Activated CD8-positive, alpha-beta memory T cell treated with anti-CD3 and anti-CD28 coated beads for 36 hours (primary cell): ENCODE measurements around the gene OR4M1. TPM values are rescaled to one million over a fixed set of nuclear protein-coding genes. Genes with fewer than 3 reads are reported as not detected.
"Not testable (repeated sequence)": the region's sequence is repeated elsewhere in the genome, so short reads cannot be mapped to it uniquely, and the experiment has no call there.

ENCODE experiments used
- CTCF ChIA-PET: fragments of 350-600 bp; sonication (Branson Sonifier 250); formaldehyde crosslinking; loops from one replicate; lab custom pipeline; 2021; ENCODE audit warnings: antibody characterized with exemption; lab: Charles Lee
- POLR2A ChIA-PET: fragments of 350-600 bp; sonication (Branson Sonifier 250); formaldehyde crosslinking; loops from one replicate; lab custom pipeline; 2021; ENCODE audit warnings: antibody characterized with exemption; lab: Charles Lee
- total RNA-seq, 2 experiments: library from RNA; stranded (reverse); gene quantifications; one replicate each; pipeline ENCODE4 v1.2.3, GENCODE V29; 2021

OR4M1 gene
- total RNA-seq, 2 experiments from 2014 or later = not detected

DNA sequence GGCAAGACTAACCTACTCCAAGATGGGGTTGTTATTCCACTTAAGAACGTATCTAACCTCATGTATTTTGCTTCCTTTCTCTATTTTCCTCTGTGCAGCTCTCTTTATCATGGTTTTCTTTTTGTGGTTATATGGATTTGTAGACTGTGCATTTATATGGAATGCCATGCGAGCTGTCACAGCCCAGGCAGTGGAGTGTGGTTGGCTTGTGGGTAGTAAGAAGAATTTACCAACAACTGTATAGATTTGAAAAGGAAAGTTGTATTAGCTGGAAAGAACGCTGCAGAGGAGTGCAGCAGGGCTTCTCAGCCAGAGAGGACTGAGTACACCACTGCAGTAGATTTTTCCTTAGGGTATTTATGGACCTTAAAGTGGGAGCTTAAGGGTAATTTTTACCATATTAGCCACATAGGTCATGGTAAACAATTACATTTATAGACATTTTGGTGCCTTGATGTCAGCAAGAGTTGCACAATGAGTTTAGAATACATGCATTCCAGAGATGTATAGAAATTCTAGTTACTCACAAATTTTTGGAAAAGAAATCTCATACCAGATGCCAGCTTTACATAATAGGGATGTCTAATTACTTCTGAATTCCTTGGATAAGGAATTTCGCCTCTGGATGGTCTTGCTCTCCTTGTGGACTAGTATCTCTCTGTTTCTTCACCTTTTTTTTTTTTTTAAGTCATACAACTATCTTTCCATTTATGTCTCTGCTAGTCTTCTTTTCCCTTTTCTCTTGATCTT, 40.0 kb downstream of the OR4M1 start:
- CTCF ChIA-PET, POLR2A ChIA-PET: not testable (repeated sequence)

DNA sequence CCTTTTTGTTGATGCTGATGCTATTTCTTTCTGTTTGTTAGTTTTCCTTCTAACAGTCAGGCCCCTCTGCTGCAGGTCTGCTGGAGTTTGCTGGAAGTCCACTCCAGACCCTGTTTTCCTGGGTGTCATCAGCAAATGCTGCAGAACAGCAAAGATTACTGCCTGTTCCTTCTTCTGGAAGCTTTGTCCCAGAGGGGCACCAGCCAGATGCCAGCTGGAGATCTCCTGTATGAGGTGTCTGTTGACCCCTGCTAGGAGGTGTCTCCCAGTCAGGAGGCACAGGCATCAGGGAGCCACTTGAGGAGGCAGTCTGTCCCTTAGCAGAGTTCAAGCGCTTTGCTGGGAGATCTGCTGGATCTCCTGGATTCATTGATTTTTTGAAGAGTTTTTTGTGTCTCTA, 46.6 kb downstream of the OR4M1 start:
- POLR2A ChIA-PET, CTCF ChIA-PET: not testable (repeated sequence)

DNA sequence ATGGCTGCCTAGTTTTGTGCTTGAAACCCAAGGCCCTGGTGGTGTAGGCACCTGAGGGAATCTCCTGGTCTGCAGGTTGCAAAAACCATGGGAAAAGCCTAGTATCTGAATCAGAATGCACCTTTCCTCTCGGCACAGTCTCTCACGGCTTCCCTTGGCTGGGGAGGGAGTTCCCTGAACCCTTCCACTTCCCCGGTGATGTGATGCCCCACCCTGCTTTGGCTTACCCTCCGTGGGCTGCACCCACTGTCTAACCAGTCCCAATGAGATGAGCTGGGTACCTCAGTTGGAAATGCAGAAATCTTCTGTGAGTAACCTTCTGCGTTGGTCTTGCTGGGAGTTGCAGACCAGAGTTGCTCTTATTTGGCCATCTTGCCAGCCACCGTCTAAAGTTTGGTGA, 47.7 kb downstream of the OR4M1 start:
- POLR2A ChIA-PET = not testable (repeated sequence)

DNA sequence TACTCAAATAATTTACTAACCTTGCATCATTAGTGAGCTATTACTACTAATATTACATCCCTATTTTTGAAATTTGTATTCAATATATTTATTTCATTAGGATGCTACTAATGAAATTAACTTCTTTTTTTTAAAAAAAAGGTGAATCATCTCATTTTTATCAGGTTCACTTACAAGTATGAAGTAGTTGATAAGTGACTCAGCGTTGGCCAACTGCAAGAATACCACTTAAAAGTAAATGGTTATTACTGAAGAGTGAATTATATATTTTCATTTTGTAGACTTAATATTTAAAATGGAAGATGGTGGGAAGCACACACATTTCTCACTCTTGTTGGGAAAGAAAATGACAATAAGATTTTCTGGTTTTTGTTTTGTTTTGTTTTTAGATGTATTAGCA, 49.9 kb downstream of the OR4M1 start:
- ChIA-PET CTCF (no interaction called here), POLR2A (no interaction called here)

More for the DNA sequence above, 47.7 kb downstream of the OR4M1 start:
- CTCF ChIA-PET = not testable (repeated sequence)

DNA sequence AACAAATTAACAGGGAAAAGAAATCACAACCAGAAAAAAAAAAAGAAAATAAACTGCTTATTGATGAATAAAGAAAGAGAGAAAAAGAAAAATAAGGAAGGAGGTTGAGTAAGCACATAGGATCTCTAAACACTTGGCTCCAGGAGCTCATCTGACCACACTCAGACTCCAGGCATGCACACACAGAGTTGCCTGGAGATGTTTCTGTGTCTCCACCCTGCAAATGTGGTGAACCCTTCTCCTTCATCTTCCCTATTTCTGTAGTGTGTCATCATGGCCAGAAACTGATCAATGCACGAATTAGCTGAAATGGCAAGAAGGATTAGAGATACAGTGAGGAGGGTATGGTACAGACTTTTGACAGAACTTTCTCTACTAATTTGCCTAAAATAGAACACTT, 50.5 kb downstream of the OR4M1 start:
- ChIA-PET POLR2A (no interaction called here), CTCF (no interaction called here)

DNA sequence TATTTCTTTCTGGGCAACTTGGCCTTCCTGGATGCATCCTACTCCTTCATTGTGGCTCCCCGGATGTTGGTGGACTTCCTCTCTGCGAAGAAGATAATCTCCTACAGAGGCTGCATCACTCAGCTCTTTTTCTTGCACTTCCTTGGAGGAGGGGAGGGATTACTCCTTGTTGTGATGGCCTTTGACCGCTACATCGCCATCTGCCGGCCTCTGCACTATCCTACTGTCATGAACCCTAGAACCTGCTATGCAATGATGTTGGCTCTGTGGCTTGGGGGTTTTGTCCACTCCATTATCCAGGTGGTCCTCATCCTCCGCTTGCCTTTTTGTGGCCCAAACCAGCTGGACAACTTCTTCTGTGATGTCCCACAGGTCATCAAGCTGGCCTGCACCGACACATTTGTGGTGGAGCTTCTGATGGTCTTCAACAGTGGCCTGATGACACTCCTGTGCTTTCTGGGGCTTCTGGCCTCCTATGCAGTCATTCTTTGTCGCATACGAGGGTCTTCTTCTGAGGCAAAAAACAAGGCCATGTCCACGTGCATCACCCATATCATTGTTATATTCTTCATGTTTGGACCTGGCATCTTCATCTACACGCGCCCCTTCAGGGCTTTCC, 54.4 kb downstream of the OR4M1 start:
- CTCF ChIA-PET = interaction anchor here (0.6 kb wide), 1 partner anchor 13 kb away, joined by 5 read pairs; no protein-coding TSS in a partner anchor
- POLR2A ChIA-PET = not testable (repeated sequence)

DNA sequence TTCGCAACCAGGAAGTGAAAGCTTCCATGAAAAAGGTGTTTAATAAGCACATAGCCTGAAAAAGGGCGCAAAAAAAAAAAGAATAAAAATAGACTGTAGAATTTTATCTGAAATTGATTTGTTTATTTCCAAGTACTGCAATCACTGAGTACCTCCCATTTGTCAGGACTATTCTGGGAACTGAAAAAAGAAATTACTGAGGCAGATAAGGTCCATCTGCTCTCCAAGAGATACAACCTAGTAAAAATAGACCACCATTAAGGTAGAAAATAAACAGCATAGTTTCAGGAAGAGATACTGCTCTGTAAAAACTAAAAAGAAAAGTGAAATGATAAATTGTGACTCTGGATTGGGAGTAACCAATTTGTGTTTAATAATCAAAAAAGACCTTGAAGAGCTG, 55.0 kb downstream of the OR4M1 start:
- POLR2A ChIA-PET = no interaction called here
- CTCF ChIA-PET = no interaction called here

Other genes starting within 250 kb of the OR4M1 start
- not detected for gene OR11H2, start 59.6 kb upstream of the OR4M1 start, total RNA-seq
- not detected for gene OR4Q3, start 29.9 kb upstream of the OR4M1 start, total RNA-seq
- gene OR4N2, start 30.3 kb downstream of the OR4M1 start, total RNA-seq = not detected
- gene OR4K2, start 101.6 kb downstream of the OR4M1 start, total RNA-seq = not detected
- gene OR4K5, start 147.1 kb downstream of the OR4M1 start, total RNA-seq = not detected
- not detected for gene OR4K1, start 157.4 kb downstream of the OR4M1 start, total RNA-seq
- gene OR4K15, start 202.1 kb downstream of the OR4M1 start, total RNA-seq = not detected
- not detected for gene OR4Q2, start 228.7 kb downstream of the OR4M1 start, total RNA-seq
- gene OR4K14, start 245.8 kb downstream of the OR4M1 start, total RNA-seq = not detected